ENCODE results near the gene TBC1D4. TPM values are rescaled to one million over a fixed set of nuclear protein-coding genes. Genes with fewer than 3 reads are reported as not detected.

TBC1D4 gene
- total RNA-seq, 1 experiment from 2014 or later = 5.5 TPM

- no TSS peak for BruUV-seq (replicated peaks)
- ATAC-seq = no peak
- no peaks in the 10 kb centered on the region for H3K9me3 ChIP-seq (ENCODE audit: control insufficient read depth, insufficient read depth, low read depth, low read length)
- no peaks in the 10 kb centered on the region for H3K27me3 ChIP-seq (ENCODE audit: control insufficient read depth, insufficient read depth, low read length)
- in situ Hi-C loops (cut with HindIII; ENCODE audit: low pct_unique_long_range_greater_than_20kb, low sequenced_read_pairs) = no loop called here
- ChIA-PET CTCF (no interaction called here), POLR2A (no interaction called here)
- TF ChIP-seq, protein P1, sequence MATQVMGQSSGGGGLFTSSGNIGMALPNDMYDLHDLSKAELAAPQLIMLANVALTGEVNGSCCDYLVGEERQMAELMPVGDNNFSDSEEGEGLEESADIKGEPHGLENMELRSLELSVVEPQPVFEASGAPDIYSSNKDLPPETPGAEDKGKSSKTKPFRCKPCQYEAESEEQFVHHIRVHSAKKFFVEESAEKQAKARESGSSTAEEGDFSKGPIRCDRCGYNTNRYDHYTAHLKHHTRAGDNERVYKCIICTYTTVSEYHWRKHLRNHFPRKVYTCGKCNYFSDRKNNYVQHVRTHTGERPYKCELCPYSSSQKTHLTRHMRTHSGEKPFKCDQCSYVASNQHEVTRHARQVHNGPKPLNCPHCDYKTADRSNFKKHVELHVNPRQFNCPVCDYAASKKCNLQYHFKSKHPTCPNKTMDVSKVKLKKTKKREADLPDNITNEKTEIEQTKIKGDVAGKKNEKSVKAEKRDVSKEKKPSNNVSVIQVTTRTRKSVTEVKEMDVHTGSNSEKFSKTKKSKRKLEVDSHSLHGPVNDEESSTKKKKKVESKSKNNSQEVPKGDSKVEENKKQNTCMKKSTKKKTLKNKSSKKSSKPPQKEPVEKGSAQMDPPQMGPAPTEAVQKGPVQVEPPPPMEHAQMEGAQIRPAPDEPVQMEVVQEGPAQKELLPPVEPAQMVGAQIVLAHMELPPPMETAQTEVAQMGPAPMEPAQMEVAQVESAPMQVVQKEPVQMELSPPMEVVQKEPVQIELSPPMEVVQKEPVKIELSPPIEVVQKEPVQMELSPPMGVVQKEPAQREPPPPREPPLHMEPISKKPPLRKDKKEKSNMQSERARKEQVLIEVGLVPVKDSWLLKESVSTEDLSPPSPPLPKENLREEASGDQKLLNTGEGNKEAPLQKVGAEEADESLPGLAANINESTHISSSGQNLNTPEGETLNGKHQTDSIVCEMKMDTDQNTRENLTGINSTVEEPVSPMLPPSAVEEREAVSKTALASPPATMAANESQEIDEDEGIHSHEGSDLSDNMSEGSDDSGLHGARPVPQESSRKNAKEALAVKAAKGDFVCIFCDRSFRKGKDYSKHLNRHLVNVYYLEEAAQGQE (IDR thresholded peaks at IDR 0.05; ENCODE audit: insufficient read depth in 1 of 2, low read depth in 2 of 2, low read length in 1 of 2) = no peak
- TF ChIP-seq POLR2AphosphoS5 (IDR thresholded peaks at IDR 0.05; ENCODE audit: low read depth, low read length) (no peak), TCF7L2 (IDR thresholded peaks at IDR 0.05; ENCODE audit: low read depth, low read length) (no peak), CTCF (IDR thresholded peaks at IDR 0.05) (no peak), SIN3A (IDR thresholded peaks at IDR 0.05; ENCODE audit: borderline replicate concordance, insufficient read depth, low read depth, low read length) (no peak)
- no peaks in the 10 kb centered on the region for H3K36me3 ChIP-seq (ENCODE audit: control insufficient read depth, insufficient read depth, low read length)
- H3K4me3 ChIP-seq (ENCODE audit: low read depth in 2 of 2, low read length in 2 of 2) = no peak overlapping the region
- intact Hi-C loops (cut with micrococcal nuclease; ENCODE audit: unreplicated experiment) = no loop called here
- H3K4me1 ChIP-seq (ENCODE audit: control insufficient read depth, insufficient read depth, low read length) = no peaks in the 10 kb centered on the region
- DNase-seq (ENCODE audit: low read depth, low spot score) = no peak
- no peak overlapping the region for H3K27ac ChIP-seq (ENCODE audit: low read length)
Observed at GRCh38 chr13:75329723-75330122, 152.2 kb downstream of the TBC1D4 start.

DNA sequence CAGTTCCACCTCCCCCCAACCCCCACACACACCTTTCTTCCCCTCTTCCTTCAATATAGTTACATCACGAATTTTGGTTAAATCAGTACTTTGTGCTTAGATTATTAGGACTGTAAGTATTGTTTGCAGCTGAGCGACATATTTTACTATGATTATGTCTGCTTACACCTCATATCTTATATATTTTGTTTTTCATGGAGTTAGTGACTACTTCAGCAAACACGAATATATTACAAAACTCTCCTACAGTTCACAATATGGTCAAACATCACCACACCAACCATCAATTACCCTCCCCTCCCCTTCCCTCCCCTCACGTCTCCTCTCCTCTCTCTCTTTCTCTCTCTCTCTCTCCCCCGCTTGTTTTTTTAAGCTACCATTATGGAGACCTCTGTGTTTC lies 152.9 kb downstream of the TBC1D4 start:
- Histone ChIP-seq H3K27ac (ENCODE audit: low read length) (no peak overlapping the region), H3K4me1 (ENCODE audit: control insufficient read depth, insufficient read depth, low read length) (no peaks in the 10 kb centered on the region), H3K36me3 (ENCODE audit: control insufficient read depth, insufficient read depth, low read length) (no peaks in the 10 kb centered on the region), H3K27me3 (ENCODE audit: control insufficient read depth, insufficient read depth, low read length) (no peaks in the 10 kb centered on the region), H3K4me3 (ENCODE audit: low read depth in 2 of 2, low read length in 2 of 2) (no peak overlapping the region), H3K9me3 (ENCODE audit: control insufficient read depth, insufficient read depth, low read depth, low read length) (no peaks in the 10 kb centered on the region)
- in situ Hi-C loops (cut with HindIII; ENCODE audit: low pct_unique_long_range_greater_than_20kb, low sequenced_read_pairs) (no loop called here), intact Hi-C loops (cut with micrococcal nuclease; ENCODE audit: unreplicated experiment) (no loop called here)
- ATAC-seq = no peak
- TF ChIP-seq SIN3A (IDR thresholded peaks at IDR 0.05; ENCODE audit: borderline replicate concordance, insufficient read depth, low read depth, low read length) (no peak), POLR2AphosphoS5 (IDR thresholded peaks at IDR 0.05; ENCODE audit: low read depth, low read length) (no peak), CTCF (IDR thresholded peaks at IDR 0.05) (no peak), TCF7L2 (IDR thresholded peaks at IDR 0.05; ENCODE audit: low read depth, low read length) (no peak)
- TF ChIP-seq, protein P1 (IDR thresholded peaks at IDR 0.05; ENCODE audit: insufficient read depth in 1 of 2, low read depth in 2 of 2, low read length in 1 of 2) = no peak
- BruUV-seq (replicated peaks) = no TSS peak
- no peak for DNase-seq (ENCODE audit: low read depth, low spot score)
- POLR2A ChIA-PET = no interaction called here
- CTCF ChIA-PET = no interaction called here

Measured in Panc1 (cell line).